Left lung (tissue), 10 donors: Measurements from ENCODE around the gene CHST8. TPM values are rescaled to one million over a fixed set of nuclear protein-coding genes. Genes with fewer than 3 reads are reported as not detected.
"Not testable (repeated sequence)": the region's sequence is repeated elsewhere in the genome, so short reads cannot be mapped to it uniquely, and the experiment has no call there.

Experiments used
- ATAC-seq: fragments of 200-7000 bp; cut with Tn5 transposase; one replicate; pipeline ENCODE4 v1.9.1; 2020; ENCODE audit warnings: moderate library complexity
- DNase-seq, 4 donors: peaks; one replicate each; pipeline ENCODE4 v3.0.0-alpha.2; 2013 to 2020
- H3K27ac ChIP-seq, 2 donors: fragments of 200-600 bp; sonication (generic) in 1 of 2; one replicate each; pipeline versions ENCODE4 v1.5.0 to v1.8.0; 2020 to 2021
- H3K27me3 ChIP-seq, 2 donors: fragments of 200-600 bp; sonication (generic) in 1 of 2; one replicate each; pipeline versions ENCODE4 v1.5.0 to v1.8.0; 2020 to 2021
- H3K36me3 ChIP-seq, 2 donors: fragments of 200-600 bp; sonication (generic) in 1 of 2; one replicate each; pipeline versions ENCODE4 v1.5.0 to v1.8.0; 2020 to 2021
- H3K4me1 ChIP-seq, 2 donors: fragments of 200-600 bp; one replicate each; pipeline ENCODE4 v1.8.0; 2021
- H3K4me3 ChIP-seq, 2 donors: fragments of 200-600 bp; sonication (generic) in 1 of 2; one replicate each; pipeline versions ENCODE4 v1.5.0 to v1.8.0; 2020 to 2021; ENCODE audit warnings: mild to moderate bottlenecking in 1 of 2
- H3K9me3 ChIP-seq, 2 donors: fragments of 200-600 bp; sonication (generic) in 1 of 2; one replicate each; pipeline versions ENCODE4 v1.5.0 to v1.8.0; 2020 to 2021
- CTCF ChIP-seq, 2 donors: fragments of 200-600 bp; sonication (generic) in 1 of 2; IDR thresholded peaks; one replicate each; pipeline versions ENCODE4 v1.5.0 to v1.8.0; 2021; ENCODE audit warnings: antibody characterized with exemption in 2 of 2
- intact Hi-C, 2 donors: fragments of 100-400 bp; cut with DNase I; formaldehyde crosslinking; loops; one replicate each; pipeline versions ENCODE4 v1.11.2 to v1.14.2; 2022
- polyA plus RNA-seq, 6 donors: library from polyadenylated mRNA; unstranded; fragments of 120-200 nt; gene quantifications; one replicate each; pipeline ENCODE4 v1.2.1, GENCODE V29; 2013; ENCODE audit not compliant: insufficient read length in 6 of 6
- total RNA-seq, 2 donors: library from RNA; stranded (reverse); fragmentation: NEBNext Ultra II Directional; extraction: Animal tissue kit (Norgen Biotek cat#: 25700); gene quantifications; one replicate each; pipeline ENCODE4 v1.2.1, GENCODE V29; 2021
- donor health status: DM: no; HTN: yes; CAD: no.
- donor health status: DM: no; HTN: no; CAD: no.

Gene CHST8
- total and polyA plus RNA-seq, 8 donors = 0.24 to 0.47 TPM; not detected in 6

GRCh38 chr19:33616857-33617256 is 4.9 kb upstream of the CHST8 start:
- intact Hi-C loops = no loop called here
- H3K27me3 ChIP-seq = peaks cover 12 to 93% of the 10 kb centered on the region in 2 donors
- no peak overlapping the region for H3K27ac ChIP-seq
- no peak for TF ChIP-seq CTCF (IDR thresholded peaks at IDR 0.05)
- H3K4me3 ChIP-seq = no peak overlapping the region
- H3K4me1 ChIP-seq = peaks cover 0 to 5% of the 10 kb centered on the region in 2 donors
- DNase-seq = no peak
- no peak for ATAC-seq
- no peaks in the 10 kb centered on the region for H3K9me3 ChIP-seq
- H3K36me3 ChIP-seq = no peaks in the 10 kb centered on the region

GRCh38 chr19:33618363-33618762 is 3.4 kb upstream of the CHST8 start:
- H3K36me3 ChIP-seq, H3K9me3 ChIP-seq, ATAC-seq, DNase-seq, H3K27ac ChIP-seq, intact Hi-C loops, H3K4me3 ChIP-seq: not testable (repeated sequence)
- H3K27me3 ChIP-seq = peaks cover 26 to 95% of the 10 kb centered on the region in 2 donors
- peaks cover 4 to 19% of the 10 kb centered on the region in 2 donors for H3K4me1 ChIP-seq

DNA sequence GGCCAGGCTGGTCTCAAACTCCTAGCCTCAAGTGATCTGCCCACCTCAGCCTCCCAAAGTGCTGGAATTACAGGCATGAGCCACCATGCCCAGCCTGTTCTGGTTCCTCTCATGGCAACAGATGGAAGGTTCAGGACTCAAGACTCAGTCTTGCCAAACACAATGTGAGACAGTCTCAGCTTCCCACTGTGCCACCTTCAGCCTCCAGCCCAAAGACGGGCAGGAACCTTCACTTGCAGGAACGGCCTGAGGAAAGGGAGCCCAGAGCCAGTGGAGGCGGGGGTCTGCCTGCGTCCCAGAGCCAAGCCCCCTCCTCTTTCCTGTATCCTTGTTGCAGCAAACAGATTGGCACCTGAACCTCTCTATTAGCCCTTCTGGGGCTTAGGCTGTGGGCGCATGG is 2.9 kb upstream of the CHST8 start:
- DNase-seq (no peak), ATAC-seq (no peak)
- Histone ChIP-seq H3K27ac (no peak overlapping the region), H3K4me3 (no peak overlapping the region), H3K4me1 (peaks cover 4 to 19% of the 10 kb centered on the region in 2 donors), H3K36me3 (no peaks in the 10 kb centered on the region), H3K9me3 (no peaks in the 10 kb centered on the region), H3K27me3 (peaks cover 31 to 95% of the 10 kb centered on the region in 2 donors)
- intact Hi-C loops = no loop called here
- no peak for TF ChIP-seq CTCF (IDR thresholded peaks at IDR 0.05)

- intact Hi-C loops = no loop called here
- Histone ChIP-seq H3K9me3 (no peaks in the 10 kb centered on the region), H3K27ac (no peak overlapping the region), H3K4me3 (no peak overlapping the region), H3K27me3 (peaks cover 39 to 96% of the 10 kb centered on the region in 2 donors), H3K4me1 (peaks cover 4 to 19% of the 10 kb centered on the region in 2 donors), H3K36me3 (no peaks in the 10 kb centered on the region)
- DNase-seq (no peak), ATAC-seq (no peak)
- no peak for TF ChIP-seq CTCF (IDR thresholded peaks at IDR 0.05)
Observed at GRCh38 chr19:33620611-33621010, 1.1 kb upstream of the CHST8 start.

DNA sequence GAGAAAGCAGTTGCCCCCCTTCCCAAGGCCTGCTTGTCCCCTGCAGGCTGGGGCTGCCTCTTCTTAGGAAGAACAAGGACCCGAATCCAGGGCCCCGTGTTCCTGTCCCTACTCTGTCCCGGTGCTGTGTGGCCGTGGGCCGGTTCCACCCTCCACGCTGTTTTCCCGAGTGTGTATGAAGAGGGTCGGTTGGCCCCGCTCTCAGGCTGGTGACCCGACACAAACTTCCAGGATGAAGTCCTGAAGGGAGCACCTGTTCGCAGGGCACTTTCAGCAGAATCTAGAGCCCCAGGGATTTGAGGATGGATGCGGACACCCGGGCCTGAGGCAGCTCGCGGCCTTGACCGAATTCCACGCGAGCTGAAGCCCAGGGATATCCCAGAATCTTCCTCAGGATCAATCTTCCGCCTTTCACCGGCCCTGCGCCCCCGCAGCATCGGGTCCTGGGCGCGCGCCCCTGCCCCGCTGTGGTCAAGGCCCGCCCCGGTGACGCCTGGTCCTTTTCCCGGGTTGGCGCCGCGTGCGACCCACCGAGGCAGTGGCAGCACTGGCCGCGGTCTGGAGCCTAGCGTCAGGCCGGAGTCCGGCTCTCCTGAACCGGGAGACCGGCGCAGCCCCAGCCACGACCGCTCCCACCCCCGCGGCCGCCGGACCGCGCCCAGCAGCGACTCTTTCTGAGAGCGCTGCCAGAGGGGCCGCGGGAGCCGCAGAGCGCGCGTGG is 528 bp upstream of the CHST8 start:
- Histone ChIP-seq H3K36me3 (no peaks in the 10 kb centered on the region), H3K4me3 (peak overlapping the region in 1 of 2 donors; percentile 38)

More for the DNA sequence above, 528 bp upstream of the CHST8 start:
- peaks cover 39 to 97% of the 10 kb centered on the region in 2 donors for H3K27me3 ChIP-seq
- peaks cover 4 to 19% of the 10 kb centered on the region in 2 donors for H3K4me1 ChIP-seq
- no peak for TF ChIP-seq CTCF (IDR thresholded peaks at IDR 0.05)
- H3K9me3 ChIP-seq = no peaks in the 10 kb centered on the region
- H3K27ac ChIP-seq = no peak overlapping the region
- intact Hi-C loops = no loop called here
- ATAC-seq = no peak
- no peak for DNase-seq
